ENCODE results near the gene DIP2B. TPM values are rescaled to one million over a fixed set of nuclear protein-coding genes. Genes with fewer than 3 reads are reported as not detected.

DIP2B gene
- total RNA-seq, 1 experiment from 2014 or later, result 30.2 TPM

DNA sequence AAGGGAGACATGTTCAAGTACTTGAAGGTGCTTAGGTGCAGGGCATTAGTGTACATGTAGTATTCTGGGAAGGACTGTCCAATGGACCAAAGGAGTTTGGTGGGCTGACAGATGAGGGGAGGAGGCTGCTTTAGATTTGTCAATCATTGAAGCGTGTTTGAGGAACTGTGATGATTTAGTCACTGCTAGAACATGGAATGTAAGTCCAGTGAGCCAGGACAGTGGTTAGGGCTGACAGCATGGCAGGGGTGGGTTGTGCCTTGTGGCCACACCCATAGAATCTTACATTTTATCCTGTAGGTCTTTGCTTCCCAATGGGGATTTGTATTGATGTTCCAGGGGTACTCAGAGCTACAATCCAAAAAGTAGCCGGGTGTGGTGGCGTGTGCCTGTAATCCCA is 24.6 kb downstream of the DIP2B start:
- Histone ChIP-seq H3K9me3 (ENCODE audit: control insufficient read depth, insufficient read depth, low read depth, low read length) (no peaks in the 10 kb centered on the region), H3K36me3 (ENCODE audit: control insufficient read depth, insufficient read depth, low read length) (no peaks in the 10 kb centered on the region), H3K27me3 (ENCODE audit: control insufficient read depth, insufficient read depth, low read length) (no peaks in the 10 kb centered on the region), H3K4me1 (ENCODE audit: control insufficient read depth, insufficient read depth, low read length) (peaks cover 19% of the 10 kb centered on the region), H3K27ac (ENCODE audit: low read length) (no peak overlapping the region), H3K4me3 (ENCODE audit: low read depth in 2 of 2, low read length in 2 of 2) (no peak overlapping the region)
- CTCF ChIA-PET, result no interaction called here
- no TSS peak for BruUV-seq (replicated peaks)
- in situ Hi-C loops (cut with HindIII; ENCODE audit: low pct_unique_long_range_greater_than_20kb, low sequenced_read_pairs) (no loop called here), intact Hi-C loops (cut with micrococcal nuclease; ENCODE audit: unreplicated experiment) (no loop called here)
- POLR2A ChIA-PET, result no interaction called here
- TF ChIP-seq TCF7L2 (IDR thresholded peaks at IDR 0.05; ENCODE audit: low read depth, low read length) (no peak), POLR2AphosphoS5 (IDR thresholded peaks at IDR 0.05; ENCODE audit: low read depth, low read length) (no peak), CTCF (IDR thresholded peaks at IDR 0.05) (no peak), SIN3A (IDR thresholded peaks at IDR 0.05; ENCODE audit: borderline replicate concordance, insufficient read depth, low read depth, low read length) (no peak), REST (IDR thresholded peaks at IDR 0.05; ENCODE audit: insufficient read depth in 1 of 2, low read depth in 2 of 2, low read length in 1 of 2) (no peak)
- ATAC-seq (no peak), DNase-seq (ENCODE audit: low read depth, low spot score) (no peak)

GRCh38 chr12:50530532-50530931 is 25.7 kb downstream of the DIP2B start:
- intact Hi-C loops (cut with micrococcal nuclease; ENCODE audit: unreplicated experiment) (no loop called here), in situ Hi-C loops (cut with HindIII; ENCODE audit: low pct_unique_long_range_greater_than_20kb, low sequenced_read_pairs) (no loop called here)
- ATAC-seq (no peak), DNase-seq (ENCODE audit: low read depth, low spot score) (no peak)
- BruUV-seq (replicated peaks), result no TSS peak
- Histone ChIP-seq H3K4me1 (ENCODE audit: control insufficient read depth, insufficient read depth, low read length) (peaks cover 19% of the 10 kb centered on the region), H3K27me3 (ENCODE audit: control insufficient read depth, insufficient read depth, low read length) (no peaks in the 10 kb centered on the region), H3K4me3 (ENCODE audit: low read depth in 2 of 2, low read length in 2 of 2) (no peak overlapping the region), H3K9me3 (ENCODE audit: control insufficient read depth, insufficient read depth, low read depth, low read length) (no peaks in the 10 kb centered on the region), H3K27ac (ENCODE audit: low read length) (no peak overlapping the region), H3K36me3 (ENCODE audit: control insufficient read depth, insufficient read depth, low read length) (no peaks in the 10 kb centered on the region)
- ChIA-PET CTCF (no interaction called here), POLR2A (no interaction called here)
- TF ChIP-seq POLR2AphosphoS5 (IDR thresholded peaks at IDR 0.05; ENCODE audit: low read depth, low read length) (no peak), SIN3A (IDR thresholded peaks at IDR 0.05; ENCODE audit: borderline replicate concordance, insufficient read depth, low read depth, low read length) (no peak), TCF7L2 (IDR thresholded peaks at IDR 0.05; ENCODE audit: low read depth, low read length) (no peak), REST (IDR thresholded peaks at IDR 0.05; ENCODE audit: insufficient read depth in 1 of 2, low read depth in 2 of 2, low read length in 1 of 2) (no peak), CTCF (IDR thresholded peaks at IDR 0.05) (no peak)

All from Panc1 (cell line).